HCEC 1CT (cell line): ENCODE results near the gene AXIN1.
"Not testable (repeated sequence)": the region's sequence is repeated elsewhere in the genome, so short reads cannot be mapped to it uniquely, and the experiment has no call there.

ENCODE experiments used
- DNase-seq: peaks from one replicate; pipeline ENCODE4 v3.0.0-alpha.2; 2017

Gene AXIN1

GRCh38 chr16:370443-370842 is 17.9 kb upstream of the AXIN1 start, which contains the start of gene MRPL28:
MRPL28 (minus strand) TSS chr16:370538; CDS start chr16:370218, 320 bp downstream.
- DNase-seq: peak; percentile 92

DNA sequence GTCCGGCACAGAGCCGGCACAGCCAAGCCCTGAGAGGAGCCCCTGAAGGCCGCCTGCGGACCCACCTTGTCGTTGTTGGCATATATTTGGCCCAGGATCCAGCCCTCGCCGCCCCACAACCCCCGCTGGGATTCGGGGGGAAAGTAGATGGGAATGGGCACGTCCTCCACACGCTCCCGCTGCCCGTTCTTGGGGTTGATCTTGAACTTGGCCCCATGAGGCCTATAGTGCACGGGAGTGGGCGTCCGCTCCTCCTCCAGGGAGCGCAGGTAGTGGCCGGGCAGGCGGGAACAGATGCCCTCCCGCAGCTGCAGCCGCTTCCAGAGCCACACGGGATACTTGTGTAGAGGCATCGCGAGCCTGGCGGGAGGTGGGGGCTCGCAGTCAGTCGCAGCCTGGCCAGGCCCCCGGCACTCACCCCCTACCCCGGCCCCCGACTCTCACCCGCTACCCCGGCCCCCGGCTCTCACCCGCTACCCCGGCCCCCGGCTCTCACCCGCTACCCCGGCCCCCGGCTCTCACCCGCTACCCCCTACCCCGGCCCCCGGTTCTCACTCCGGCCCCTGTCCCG is 17.4 kb upstream of the AXIN1 start:
- DNase-seq: no peak

DNA sequence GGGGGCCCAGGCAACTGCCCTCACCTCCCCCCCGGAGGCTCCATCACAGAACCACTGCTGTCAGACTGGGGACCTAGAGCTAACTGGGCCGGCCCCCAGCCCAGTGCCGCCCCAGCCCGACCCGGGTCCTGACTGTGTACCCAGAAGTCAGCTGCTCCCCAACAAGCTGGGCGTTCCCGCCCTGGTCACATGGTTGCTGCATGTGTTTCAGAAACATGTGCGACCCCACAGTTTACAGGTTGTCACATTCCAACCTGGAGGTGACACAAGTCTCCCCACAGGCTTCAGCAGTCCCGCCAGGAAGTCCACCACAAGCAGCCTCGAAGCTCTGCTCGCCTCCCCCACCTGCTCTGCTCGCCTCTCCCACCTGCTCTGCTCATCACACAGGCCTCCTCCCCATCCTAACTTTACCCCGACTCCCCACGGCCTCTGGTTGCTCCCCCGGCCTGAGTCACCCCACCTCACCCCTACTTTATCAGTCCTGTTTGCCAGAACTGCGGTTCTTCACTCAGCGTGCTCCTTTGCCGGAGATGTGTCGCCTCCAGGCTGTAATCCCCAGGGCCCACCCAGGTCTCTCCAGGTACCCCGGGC is 16.8 kb upstream of the AXIN1 start:
- DNase-seq: no peak

GRCh38 chr16:368388-369158 is 16.1 kb upstream of the AXIN1 start:
- DNase-seq: no peak

GRCh38 chr16:367333-367903 is 14.9 kb upstream of the AXIN1 start:
- DNase-seq: no peak

GRCh38 chr16:366476-366875 is 14.0 kb upstream of the AXIN1 start:
- DNase-seq: no peak

DNA sequence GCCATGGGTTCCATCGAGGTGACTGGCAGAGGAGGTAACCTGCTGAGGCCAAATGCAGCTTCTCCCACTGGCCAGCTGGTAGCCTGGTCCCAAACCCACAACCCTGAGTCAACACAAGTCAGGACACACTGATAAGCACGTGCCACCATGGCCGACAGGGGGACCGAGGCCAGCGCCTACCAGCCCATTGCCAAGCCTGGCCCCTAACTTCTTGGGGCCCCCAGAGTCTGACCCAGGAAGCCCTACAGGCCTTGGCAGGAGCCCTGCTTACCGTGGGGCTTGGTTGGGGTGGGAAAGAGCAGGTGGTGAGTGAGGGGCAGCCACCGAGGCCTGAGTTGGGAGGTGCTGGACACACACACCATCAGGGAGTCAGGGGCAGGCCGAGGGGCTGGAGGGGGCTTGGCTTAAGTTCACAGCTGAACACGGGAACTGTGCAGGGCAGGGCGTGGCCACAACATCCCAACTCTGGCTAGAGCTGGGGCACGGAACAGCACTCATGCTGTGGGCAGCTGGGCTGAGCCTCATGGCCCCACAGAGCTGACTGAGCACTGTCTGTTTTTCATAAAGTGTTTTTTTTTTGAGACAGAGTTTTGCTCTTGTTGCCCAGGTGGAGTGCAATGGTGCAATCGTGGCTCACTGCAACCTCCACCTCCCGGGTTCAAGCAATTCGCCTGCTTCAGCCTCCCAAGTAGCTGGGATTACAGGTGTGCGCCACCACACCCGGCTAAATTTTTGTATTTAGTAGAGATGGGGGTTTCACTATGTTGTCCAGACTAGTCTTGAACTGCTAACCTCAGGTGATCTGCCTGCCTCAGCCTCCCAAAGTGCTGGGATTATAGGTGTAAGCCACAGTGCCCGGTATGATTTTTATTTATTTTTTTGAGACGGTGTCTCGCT is 12.3 kb upstream of the AXIN1 start:
- no peak for DNase-seq

DNA sequence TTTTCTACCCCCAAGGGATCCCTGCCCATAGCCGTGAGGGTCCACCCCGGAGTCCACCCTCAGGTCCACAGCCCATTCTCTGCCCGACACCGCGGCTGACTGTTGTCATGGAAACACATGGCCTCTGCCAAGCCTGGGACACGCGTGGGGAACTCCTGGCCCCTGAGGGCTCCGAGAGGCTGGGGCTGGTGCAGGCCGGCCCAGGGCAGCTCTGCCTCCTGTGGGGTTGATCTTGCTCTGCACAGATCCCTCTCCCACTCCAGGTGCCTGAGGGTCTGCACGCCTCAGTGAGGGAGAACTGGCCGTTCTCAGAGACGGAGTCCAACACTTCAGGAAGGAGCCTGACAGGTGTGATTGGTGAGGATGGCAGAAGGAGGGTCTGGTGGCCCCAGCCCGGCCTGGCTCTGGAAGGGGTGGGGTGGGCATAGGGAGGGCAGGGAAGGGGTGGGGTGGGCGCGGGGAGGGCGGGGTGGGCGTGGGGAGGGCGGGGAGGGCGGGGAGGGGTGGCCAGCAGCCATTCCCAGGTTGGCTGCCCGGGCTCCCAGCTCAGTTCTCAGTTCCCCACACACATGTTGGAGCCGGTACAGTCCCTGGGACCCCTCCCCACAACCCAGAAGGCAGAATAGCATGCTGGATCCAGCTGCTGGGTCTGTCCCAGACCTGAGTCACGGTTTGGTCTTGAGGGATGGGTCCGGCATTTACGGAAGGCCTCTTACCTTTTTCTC is 11.4 kb upstream of the AXIN1 start:
- DNase-seq: no peak

DNA sequence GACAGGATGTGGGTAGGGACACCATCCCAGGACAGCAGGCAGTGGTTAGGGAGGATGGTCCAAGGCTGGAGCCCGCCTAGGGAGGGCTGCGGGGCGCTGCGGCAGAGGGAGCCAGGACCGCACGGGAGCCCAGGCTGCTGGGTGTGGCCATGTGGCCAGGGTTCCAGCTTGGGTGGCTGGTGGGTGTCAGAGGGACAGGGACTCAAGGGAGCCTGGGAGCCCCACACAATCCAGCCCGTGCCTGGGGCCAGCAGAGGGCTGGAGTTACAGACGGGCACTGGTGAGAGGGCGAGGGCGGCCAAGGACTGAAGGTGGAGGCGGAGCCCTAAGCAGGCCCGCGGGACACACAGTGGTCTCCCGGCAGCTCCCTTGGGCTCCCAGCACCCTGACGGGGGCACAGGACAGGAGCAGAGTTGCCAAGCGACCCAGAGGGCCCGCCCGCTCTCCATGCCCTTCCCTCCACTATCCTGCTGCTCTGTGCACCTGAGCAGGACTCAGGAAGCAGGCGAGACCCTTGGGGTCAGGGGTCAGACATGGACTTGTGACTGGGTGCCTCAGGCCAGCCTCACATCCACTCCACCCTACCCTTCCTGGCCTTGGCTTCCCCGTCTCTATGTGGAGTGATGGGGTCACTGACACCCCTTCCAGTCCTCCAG is 10.7 kb upstream of the AXIN1 start:
- DNase-seq: no peak

- DNase-seq: not testable (repeated sequence)
Observed at GRCh38 chr16:362702-362999, 10.1 kb upstream of the AXIN1 start.

- DNase-seq: peak; percentile 79
Observed at GRCh38 chr16:361872-362701, 9.6 kb upstream of the AXIN1 start.

GRCh38 chr16:361341-361871 is 8.9 kb upstream of the AXIN1 start:
- DNase-seq: no peak

DNA sequence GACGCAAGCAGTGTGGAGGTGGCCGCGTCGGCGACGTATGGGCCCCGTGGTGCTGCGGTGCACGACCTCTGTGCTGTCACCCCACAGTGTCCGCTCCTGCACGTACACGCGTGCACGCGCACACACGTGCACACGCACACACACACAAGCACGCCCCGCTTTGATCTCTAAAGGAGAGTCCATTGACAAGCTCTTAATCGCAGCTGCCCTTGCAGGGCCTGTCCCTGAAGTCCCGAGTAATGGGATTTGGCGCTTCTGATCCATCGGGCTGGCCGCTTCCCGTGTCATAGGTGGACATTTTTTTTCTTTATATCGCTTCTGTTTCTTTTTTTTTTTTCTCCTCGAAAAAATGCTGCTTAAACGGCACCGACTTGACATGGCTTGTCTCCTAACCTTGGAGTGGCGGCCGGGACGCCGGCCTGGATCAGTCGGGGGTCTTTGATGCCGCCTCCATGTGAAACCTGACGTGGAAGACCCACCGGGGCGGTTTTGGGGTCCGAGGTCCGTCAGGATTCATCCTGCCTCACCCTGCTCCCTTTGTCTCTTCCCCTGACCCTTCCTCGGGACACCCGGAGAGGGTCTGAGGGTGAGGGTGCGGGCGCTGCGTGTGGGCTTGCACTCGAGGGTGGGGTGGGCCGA is 8.3 kb upstream of the AXIN1 start:
- no peak for DNase-seq

DNA sequence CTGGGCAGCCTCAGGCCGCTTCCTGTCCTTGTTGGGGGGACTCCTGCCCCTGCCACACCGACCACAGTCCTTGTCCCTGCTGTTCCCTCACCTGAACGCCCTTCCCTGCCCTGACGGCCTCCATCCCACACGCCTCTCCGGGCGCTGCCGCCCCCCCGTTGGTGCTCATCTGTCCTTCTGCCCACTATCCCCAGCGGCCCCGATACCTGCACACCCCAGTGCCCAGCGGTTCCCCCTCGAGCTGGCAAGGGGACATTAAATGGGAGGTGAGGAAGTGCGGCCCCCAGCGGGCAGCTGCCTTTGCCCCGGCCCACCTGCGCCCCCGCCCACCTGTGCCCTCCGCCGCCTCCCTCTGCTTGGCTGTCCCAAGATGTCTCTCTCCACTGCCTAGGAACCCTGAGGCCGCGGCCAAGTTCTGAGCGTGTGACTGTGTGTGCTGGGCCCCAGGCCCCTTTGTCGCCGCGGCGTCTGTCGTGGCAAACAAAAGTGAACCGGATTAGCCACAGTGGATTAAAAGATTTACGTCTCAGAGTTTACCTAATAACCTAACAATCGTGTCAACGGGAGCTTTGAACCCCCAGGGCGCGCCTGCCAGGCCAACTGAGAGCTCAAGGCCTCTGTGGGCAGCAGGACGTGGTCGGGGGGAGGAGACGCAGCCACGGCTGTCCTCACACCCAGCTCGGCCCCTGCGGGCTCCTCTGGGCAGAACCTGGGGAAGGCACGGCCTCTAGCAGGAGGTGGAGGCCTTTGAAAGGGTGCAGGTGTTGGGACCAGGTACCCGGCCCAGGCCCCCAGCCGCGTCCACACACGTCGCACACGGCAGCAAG is 7.6 kb upstream of the AXIN1 start:
- DNase-seq: no peak

DNA sequence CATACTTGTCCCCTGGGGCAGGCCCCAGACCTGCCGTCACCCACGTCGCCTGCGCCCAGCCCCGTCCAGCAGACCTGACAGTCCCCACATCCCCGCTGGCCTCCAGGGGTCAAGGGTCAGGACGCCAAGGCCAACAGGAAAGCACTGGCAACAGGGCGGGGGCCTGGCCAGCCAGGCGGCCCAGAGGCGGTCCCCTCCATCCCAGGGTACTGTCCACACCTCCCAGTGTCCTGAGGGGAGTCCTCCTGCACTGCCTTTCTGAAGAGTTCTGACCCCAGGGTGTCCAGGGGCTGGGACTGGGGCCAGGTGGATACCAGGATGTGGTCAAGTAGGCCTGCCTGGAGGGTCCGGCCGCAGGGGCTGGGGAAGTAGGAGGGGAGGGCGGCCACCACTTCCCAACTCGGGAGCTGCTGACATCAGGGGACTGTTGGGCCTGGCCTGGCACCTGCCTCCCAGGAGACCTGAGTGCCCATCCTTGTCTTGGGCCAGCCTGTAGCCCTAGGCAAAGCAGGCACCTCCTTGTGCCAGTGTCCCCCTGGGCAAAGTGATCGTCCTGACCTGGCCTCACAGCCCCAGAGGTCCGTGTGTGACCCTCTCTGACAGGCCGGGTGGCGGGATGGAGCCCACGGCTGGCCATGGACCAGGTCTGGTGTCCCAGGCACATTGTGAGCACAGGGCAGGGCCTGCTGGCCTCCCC is 6.7 kb upstream of the AXIN1 start:
- DNase-seq: no peak

DNA sequence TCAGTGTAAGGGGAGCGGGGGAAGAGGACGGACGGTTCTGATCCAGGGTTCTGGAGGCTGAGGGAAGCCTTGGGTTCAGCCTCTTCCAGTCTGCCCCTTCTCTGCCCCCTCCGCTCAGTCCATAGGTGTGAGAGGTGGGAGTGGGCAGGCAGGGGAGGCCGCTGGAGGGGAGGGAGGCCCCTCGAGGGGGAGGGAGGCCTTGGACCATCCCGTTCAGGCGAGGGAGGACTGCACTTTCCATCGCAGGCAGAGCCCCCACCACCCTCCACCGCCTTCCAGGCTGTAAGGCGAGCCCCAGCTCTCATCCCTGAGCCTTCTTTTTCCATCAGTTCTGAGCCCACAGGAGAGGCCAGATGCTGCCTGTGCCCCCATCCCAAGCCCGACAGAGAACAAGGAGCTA is 4.2 kb upstream of the AXIN1 start:
- DNase-seq: no peak

GRCh38 chr16:354971-355461 is 2.5 kb upstream of the AXIN1 start:
- DNase-seq: no peak

DNA sequence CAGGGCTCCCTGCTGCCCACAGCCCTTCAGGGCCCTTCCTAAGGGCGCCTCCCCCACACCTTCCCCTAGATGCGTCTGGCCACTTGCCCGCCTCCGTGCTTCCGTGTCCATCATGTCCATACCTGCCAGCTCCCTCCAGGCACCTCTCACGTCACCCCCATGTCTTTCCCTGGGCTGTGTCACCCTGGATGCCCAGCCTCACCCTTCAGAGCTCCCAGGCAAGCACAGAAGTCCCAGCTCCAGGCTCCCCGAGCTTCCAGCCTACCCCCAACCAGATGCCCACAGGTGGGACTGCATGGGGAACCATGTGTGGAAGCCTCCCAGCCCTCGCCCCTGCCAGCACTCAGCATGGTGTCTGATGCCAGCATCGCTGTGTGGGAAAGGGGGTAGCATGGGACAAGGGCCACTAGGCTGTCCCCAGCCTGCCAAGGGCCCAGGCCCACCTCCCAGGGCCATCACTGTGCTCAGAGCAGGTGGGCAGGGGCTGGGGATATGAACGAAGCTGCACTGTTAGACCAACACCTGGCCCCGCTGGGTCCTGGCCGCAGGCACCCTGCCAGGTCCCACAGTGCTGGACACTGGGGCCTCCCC is 1.9 kb upstream of the AXIN1 start:
- DNase-seq: no peak
